ENCODE measurements around the gene INSC.

INSC gene

GRCh38 chr11:15148169-15148568 is 33.4 kb downstream of the INSC start:
- no peak for DNase-seq (ENCODE audit: low spot score)

- DNase-seq (ENCODE audit: low spot score): no peak
Measured at GRCh38 chr11:15149050-15149449, 34.3 kb downstream of the INSC start.

DNA sequence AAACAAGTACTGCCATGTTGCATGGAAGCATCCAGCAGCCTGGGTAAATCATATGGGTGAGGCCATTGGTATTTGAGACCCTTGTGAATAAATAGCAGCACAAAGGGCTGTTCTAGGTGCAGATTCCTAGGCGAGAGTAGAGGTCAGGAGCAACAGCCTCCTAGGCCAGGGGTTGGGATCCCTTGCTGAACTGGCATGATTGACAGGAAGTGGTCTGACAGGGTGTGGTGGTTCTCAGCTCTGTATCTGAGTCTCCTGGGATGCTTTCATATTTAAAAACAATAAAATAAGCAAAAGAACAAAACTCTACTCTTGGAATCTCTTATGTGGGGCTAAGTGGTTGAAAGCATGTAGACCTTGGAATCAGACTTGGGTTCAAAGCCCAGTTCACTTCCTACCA is 35.8 kb downstream of the INSC start:
- no peak for DNase-seq (ENCODE audit: low spot score)

GRCh38 chr11:15153231-15153630 is 38.5 kb downstream of the INSC start:
- DNase-seq (ENCODE audit: low spot score): no peak

DNA sequence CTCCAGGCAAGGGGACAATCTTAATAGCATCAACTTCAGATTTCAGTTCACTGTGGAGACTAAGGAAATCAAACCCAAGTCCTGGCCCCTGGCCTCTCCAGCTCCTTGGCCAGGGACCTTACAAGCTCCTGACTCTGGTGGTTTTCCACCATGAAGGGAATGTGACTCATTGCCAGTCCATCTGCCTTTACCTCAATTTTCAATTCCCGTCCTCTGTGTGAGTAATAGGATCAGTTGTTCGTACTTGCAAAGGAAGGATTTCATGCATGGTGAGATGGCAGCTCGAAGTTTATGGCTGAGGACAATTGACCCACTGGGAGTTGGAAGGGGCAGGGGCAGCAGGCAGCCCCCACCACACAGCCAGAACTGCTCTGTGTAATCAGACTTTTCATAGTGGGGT is 42.5 kb downstream of the INSC start:
- peak; percentile 43 for DNase-seq (ENCODE audit: low spot score)

- no peak for DNase-seq (ENCODE audit: low spot score)
Measured at GRCh38 chr11:15157606-15158137, 42.9 kb downstream of the INSC start.

GRCh38 chr11:15158351-15159015 is 43.8 kb downstream of the INSC start:
- peak; percentile 34 for DNase-seq (ENCODE audit: low spot score)

- DNase-seq (ENCODE audit: low spot score): peak; percentile 39
Measured at GRCh38 chr11:15159085-15159484, 44.4 kb downstream of the INSC start.

- DNase-seq (ENCODE audit: low spot score): no peak
Measured at GRCh38 chr11:15161790-15162189, 47.1 kb downstream of the INSC start.

- DNase-seq (ENCODE audit: low spot score): no peak
Measured at GRCh38 chr11:15163136-15163535, 48.4 kb downstream of the INSC start.

GRCh38 chr11:15166204-15166603 is 51.5 kb downstream of the INSC start:
- DNase-seq (ENCODE audit: low spot score): no peak

DNA sequence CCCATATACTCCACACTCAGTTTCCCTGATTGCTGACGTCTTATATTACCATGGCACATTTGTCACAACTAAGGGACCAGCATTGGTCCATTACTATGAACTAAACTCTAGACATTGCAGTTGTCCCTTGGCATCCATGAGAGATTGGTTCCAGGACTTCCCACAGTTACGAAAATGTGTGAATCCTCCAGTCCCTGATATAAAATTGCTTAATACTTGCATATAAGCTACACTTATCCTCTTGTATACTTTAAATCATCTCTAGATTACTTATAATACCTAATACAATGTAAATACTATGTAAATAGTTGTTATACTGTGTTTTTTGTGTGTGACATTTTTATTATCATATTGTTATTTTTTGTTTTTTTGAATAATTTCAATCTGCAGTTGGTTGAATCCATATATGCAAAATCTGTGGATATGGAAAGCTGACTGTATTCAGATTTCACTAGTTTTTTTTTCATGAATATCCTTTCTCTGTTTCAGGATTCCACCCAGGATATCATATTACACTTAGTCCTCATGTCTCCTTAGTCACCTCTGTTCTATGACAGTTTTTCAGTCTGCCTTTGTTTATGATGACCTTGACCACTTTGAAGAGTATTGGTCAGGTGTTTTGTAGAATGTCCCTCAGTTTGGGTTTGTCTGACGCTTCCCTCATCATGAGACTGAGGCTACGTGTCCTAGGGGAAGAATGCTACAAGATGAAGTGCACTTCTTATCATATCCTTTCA is 55.3 kb downstream of the INSC start:
- DNase-seq (ENCODE audit: low spot score): no peak

DNA sequence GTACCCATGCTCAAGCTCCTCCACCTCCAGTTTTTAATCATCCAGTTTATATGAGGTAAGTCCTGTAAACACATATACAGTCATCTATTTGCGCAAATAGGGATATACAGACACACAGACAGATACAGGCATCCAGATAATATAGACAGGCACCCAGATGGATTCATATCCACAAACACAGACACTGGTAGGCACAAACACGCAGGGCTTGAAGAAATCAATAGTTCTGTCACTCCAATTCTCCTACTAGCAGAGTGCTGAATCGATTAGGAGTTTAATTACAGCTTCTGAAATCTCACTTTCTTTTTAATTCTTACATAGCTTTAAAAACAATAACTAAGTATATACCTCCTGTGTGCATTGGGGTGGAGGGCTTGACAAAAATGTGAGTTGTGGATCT is 56.0 kb downstream of the INSC start:
- DNase-seq (ENCODE audit: low spot score): no peak

DNA sequence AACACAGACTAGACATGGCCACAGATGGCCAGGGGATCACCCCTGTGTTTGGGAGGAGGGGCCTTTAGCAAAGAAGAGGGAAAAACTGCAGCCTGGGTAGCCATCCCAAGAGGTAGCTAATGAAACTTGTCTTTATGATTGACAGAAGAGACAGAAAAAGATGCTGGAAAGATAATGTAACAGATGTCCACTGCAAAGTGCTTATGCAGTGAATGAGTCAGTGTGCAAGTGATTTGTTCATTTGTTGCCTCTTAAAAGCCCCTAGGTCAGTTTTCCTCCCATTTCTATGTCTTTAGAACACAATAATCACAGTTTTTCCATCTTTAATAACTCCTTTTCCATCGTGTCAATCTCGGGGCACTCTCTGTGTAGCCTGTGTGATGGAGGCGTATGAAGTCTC is 57.2 kb downstream of the INSC start:
- no peak for DNase-seq (ENCODE audit: low spot score)

DNA sequence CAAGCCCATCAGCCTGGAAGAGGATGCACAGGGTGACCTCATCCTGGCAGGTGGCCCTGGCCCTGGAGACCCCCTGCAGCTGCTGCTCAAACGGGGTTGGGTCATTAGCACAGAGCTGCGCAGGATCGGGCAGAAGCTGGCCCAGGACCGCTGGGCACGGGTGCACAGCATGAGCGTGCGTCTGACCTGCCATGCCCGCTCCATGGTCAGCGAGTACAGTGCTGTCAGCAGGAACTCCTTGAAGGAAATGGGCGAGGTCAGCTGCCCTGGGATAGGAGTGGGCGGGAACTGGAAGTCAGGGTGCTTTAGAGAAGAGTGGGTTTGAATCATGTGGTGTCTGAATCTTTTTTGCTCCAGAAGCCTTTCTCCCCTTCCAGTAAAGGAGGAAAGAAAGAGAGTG is 61.1 kb downstream of the INSC start:
- DNase-seq (ENCODE audit: low spot score): no peak

DNA sequence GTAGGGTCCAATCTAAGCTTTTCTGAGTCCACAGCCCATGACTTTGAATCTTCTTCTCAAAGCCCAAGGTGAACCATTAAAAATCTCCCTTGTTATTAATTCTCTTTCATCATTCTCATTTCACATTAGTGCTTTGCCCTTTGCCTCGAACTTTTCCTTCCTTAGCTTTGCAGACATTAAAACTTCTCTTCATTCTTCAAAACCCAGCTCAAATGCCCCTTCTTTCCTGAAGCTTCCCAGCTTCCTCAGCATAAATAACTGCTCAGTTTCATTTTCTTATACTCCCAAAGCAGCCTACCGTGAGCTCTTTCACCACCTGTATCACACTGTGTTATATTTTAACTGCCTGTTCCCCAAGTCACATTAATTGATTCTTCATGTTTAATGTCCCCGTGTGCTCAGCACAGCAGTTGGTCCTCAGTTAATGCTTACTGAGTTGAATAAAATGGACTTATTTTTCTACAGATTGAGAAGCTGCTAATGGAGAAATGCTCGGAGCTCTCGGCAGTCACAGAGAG is 62.0 kb downstream of the INSC start:
- no peak for DNase-seq (ENCODE audit: low spot score)

- DNase-seq (ENCODE audit: low spot score): no peak
Measured at GRCh38 chr11:15177491-15177890, 62.8 kb downstream of the INSC start.

GRCh38 chr11:15178214-15178613 is 63.5 kb downstream of the INSC start:
- no peak for DNase-seq (ENCODE audit: low spot score)

DNA sequence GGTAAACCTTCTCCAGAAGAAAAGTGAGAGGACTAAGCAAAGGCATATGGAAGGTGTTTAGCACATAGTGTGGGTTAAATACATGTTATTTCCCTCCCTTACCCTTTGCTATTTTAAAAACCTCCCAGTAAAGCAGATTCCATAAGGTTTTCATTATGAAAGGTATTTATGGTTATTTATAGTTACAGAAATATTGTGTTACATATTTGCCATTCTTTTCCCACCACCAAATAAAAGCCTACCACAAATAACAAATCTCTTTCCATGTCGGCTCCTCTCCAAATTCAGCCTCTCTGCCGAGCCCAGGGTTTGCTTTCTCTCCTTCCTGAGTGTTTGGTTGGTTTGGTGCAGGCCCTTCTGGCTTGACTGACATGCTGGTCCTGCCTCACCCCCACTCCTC is 64.4 kb downstream of the INSC start:
- DNase-seq (ENCODE audit: low spot score): peak; percentile 44

GRCh38 chr11:15180212-15180792 is 65.6 kb downstream of the INSC start:
- DNase-seq (ENCODE audit: low spot score): no peak

- DNase-seq (ENCODE audit: low spot score): no peak
Measured at GRCh38 chr11:15182372-15182771, 67.6 kb downstream of the INSC start.

DNA sequence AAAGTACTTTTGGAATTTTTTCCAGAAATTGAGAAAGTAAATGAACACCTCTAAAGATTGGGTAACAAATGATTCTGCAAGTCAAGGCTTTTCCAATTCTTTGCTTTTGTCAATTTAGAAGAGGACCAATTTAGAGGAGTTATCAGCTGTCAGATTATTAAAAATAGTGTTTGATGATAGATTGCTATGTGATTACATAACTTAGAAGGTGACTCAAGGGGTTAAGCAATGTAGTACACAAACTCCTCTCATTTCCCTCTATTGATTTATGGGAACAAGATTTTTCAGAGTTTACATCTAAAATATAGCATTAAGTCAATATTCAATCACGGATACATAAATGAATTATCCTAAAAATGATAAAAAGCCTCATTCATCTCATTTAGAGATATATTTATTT is 70.3 kb downstream of the INSC start:
- no peak for DNase-seq (ENCODE audit: low spot score)

DNA sequence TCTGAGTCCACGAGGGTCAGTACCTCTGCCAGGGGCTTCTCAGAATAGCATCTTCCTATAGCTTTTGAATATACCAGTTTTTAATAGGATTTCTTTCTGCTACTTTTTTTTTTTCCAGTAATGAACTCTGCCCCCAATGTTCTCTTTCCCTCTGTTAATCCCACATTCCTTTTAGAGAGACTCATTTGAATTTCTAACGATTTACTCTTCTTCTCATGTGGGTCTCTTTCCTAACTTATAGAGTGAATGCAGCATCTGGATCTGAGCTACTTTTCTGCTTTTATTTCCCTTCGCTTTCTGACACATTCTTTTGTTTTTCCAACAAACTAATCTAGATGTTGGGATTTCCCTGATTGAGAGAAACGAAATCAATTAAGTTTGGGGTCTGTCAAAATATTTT is 71.4 kb downstream of the INSC start:
- DNase-seq (ENCODE audit: low spot score): no peak

Measured in AG08396 (cell line).